Endodermal cell (in vitro differentiated cells): Measurements from ENCODE around the gene GLRX3. TPM values are rescaled to one million over a fixed set of nuclear protein-coding genes. Genes with fewer than 3 reads are reported as not detected.
A peak's percentile ranks its signal among the peaks of the same experiment; 100 is the strongest.

Experiments used
- DNase-seq: peaks from one replicate; pipeline ENCODE4 v3.0.0-alpha.2; 2017
- H3K27ac ChIP-seq: 2 replicates; pipeline ENCODE4 v1.5.1; 2013; ENCODE audit warnings: mild to moderate bottlenecking, low read depth, low read length, moderate library complexity
- H3K27me3 ChIP-seq: 2 replicates; pipeline ENCODE4 v1.6.1; 2013; ENCODE audit warnings: mild to moderate bottlenecking, low read length, moderate library complexity; ENCODE audit not compliant: insufficient read depth, control insufficient read depth, poor library complexity, severe bottlenecking
- H3K36me3 ChIP-seq: 2 replicates; pipeline ENCODE4 v1.7.0; 2013; ENCODE audit warnings: mild to moderate bottlenecking, low read length, moderate library complexity; ENCODE audit not compliant: control insufficient read depth, insufficient read depth
- H3K4me1 ChIP-seq: one replicate; pipeline ENCODE4 v1.7.0; 2013; ENCODE audit warnings: low read length; ENCODE audit not compliant: control insufficient read depth, insufficient read depth
- H3K4me3 ChIP-seq: 2 replicates; pipeline ENCODE4 v1.5.1; 2013; ENCODE audit warnings: mild to moderate bottlenecking, low read length, moderate library complexity
- H3K9ac ChIP-seq: 2 replicates; pipeline ENCODE4 v1.6.1; 2013; ENCODE audit warnings: mild to moderate bottlenecking, low read length, moderate library complexity; ENCODE audit not compliant: poor library complexity, severe bottlenecking; ENCODE audit errors: extremely low read depth
- H3K9me3 ChIP-seq: 2 replicates; pipeline ENCODE4 v1.6.1; 2013; ENCODE audit warnings: mild to moderate bottlenecking, low read length, moderate library complexity; ENCODE audit not compliant: control insufficient read depth
- H3K27ac Mint-ChIP-seq: 2 replicates; pipeline ENCODE4 v1.8.0; 2020; ENCODE audit warnings: mixed read lengths
- H3K27me3 Mint-ChIP-seq: 2 replicates; pipeline ENCODE4 v1.8.0; 2021; ENCODE audit warnings: mild to moderate bottlenecking, mixed read lengths; ENCODE audit not compliant: insufficient read depth
- H3K36me3 Mint-ChIP-seq: 2 replicates; pipeline ENCODE4 v1.8.0; 2020; ENCODE audit warnings: low read depth, mixed read lengths
- H3K4me1 Mint-ChIP-seq: 2 replicates; pipeline ENCODE4 v1.8.0; 2020; ENCODE audit warnings: mixed read lengths
- H3K4me3 Mint-ChIP-seq: 2 replicates; pipeline ENCODE4 v1.8.0; 2020; ENCODE audit warnings: mild to moderate bottlenecking, moderate library complexity, mixed read lengths
- H3K9me3 Mint-ChIP-seq: 2 replicates; pipeline ENCODE4 v1.8.0; 2020; ENCODE audit warnings: mild to moderate bottlenecking, mixed read lengths
- WGBS, 2 experiments: methylation state at CpG; one replicate each; pipeline versions ENCODE4 v1.1.5 to v1.1.7; 2013; ENCODE audit warnings: missing lambda C conversion rate in 2 of 2, mixed read lengths in 1 of 2; ENCODE audit not compliant: insufficient coverage in 1 of 2, insufficient read length in 1 of 2; 5-methylcytosine and 5-hydroxymethylcytosine counted together
- total RNA-seq, 2 donors: library from RNA; stranded (reverse); fragmentation: NEBNext Ultra II Directional in 1 of 2; extraction: Animal tissue kit (Norgen Biotek cat#: 25700) in 1 of 2; gene quantifications; 2 replicates in 1 of 2; 3 replicates in 1 of 2; pipeline ENCODE4 v1.2.1, GENCODE V29; 2021
- TF ChIP-seq, protein P1 (sequence below): fragments of 200-600 bp; sonication (generic); conservative IDR thresholded peaks from 2 replicates; pipeline ENCODE4 v1.5.0; 2021; ENCODE audit warnings: antibody characterized with exemption, mild to moderate bottlenecking

GLRX3 gene
- total RNA-seq, 2 donors from 2014 or later = 119 to 123 TPM

DNA sequence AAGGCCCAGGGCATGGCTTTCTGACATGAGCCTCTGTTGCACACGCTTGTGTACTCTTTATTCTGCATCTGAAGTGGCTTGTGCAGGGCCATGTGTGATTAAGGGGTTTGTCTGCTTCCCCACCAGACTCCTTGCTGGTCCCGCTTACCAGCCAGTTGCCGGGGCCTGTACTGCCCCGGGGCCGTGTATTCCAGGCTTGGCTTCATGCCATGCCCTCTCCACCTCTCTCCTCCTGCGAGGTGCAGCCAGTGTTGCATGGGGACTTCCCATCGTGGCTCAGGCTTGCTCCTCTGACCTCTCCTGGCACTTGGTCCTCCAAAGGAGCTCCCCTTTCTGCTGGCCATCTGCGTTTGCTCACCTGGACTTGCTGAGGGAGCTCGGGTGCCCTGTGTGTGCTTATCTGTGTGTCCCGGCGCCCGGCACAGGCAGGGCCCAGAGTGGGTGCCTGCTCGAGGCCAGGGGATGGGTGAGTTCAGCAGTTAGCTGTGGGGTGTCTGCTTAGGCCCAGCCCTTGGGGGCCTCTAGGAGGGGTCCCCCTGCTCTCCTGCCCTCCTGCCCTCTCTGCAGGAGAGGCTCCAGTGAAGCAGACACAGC is 14.6 kb upstream of the GLRX3 start:
- no peak for DNase-seq
- H3K27me3 Mint-ChIP-seq = peaks cover 10% of the 10 kb centered on the region
- Histone ChIP-seq H3K36me3 (no peaks in the 10 kb centered on the region), H3K4me1 (no peaks in the 10 kb centered on the region), H3K9ac (no peak overlapping the region), H3K27ac (no peak overlapping the region), H3K9me3 (peaks cover 14% of the 10 kb centered on the region), H3K4me3 (no peak overlapping the region), H3K27me3 (no peaks in the 10 kb centered on the region)
- peaks cover 6% of the 10 kb centered on the region for H3K36me3 Mint-ChIP-seq
- TF ChIP-seq, protein P1, sequence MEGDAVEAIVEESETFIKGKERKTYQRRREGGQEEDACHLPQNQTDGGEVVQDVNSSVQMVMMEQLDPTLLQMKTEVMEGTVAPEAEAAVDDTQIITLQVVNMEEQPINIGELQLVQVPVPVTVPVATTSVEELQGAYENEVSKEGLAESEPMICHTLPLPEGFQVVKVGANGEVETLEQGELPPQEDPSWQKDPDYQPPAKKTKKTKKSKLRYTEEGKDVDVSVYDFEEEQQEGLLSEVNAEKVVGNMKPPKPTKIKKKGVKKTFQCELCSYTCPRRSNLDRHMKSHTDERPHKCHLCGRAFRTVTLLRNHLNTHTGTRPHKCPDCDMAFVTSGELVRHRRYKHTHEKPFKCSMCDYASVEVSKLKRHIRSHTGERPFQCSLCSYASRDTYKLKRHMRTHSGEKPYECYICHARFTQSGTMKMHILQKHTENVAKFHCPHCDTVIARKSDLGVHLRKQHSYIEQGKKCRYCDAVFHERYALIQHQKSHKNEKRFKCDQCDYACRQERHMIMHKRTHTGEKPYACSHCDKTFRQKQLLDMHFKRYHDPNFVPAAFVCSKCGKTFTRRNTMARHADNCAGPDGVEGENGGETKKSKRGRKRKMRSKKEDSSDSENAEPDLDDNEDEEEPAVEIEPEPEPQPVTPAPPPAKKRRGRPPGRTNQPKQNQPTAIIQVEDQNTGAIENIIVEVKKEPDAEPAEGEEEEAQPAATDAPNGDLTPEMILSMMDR = no peak
- H3K4me1 Mint-ChIP-seq = no peaks in the 10 kb centered on the region
- WGBS, 2 experiments = 92 to 96% methylated on average over 5 to 13 of the region's 13 CpGs
- no peak overlapping the region for H3K27ac Mint-ChIP-seq
- peaks cover 26% of the 10 kb centered on the region for H3K9me3 Mint-ChIP-seq
- no peak overlapping the region for H3K4me3 Mint-ChIP-seq

DNA sequence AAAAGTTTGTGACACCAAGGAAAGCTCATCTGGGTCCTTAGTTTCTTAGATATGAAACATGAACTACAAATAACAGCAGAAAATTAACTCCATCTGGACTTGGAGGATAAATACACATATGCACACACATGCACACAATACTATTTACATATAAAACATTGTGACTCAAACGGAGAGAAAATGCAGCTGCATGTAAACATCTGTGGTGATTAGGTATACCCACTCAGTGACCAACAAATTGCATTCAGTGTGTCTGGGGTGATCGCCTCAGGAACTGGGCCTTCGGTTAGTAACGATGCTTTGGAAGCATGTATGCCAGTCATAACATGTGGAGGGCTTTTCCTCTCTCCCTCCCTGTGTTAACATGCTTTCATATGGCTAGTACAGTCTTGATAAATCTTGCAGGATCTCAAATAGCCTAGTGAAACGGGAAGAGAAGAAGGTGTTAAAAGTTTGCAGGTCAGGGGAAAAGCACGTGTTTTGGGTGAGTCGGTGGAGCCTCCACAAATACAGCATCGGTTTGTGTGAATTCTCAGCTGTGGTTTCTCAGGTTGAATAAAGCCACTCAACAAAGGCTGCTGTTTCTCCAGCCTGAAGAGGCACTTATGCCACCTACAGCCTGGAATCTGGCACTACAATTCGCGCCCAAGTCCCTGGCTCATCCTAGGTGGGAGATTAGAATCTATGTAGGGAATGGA is 8.7 kb upstream of the GLRX3 start:
- Mint-ChIP-seq H3K36me3 (no peaks in the 10 kb centered on the region), H3K4me3 (no peak overlapping the region), H3K4me1 (peaks cover 9% of the 10 kb centered on the region), H3K27ac (peak overlapping the region; percentile 11), H3K9me3 (no peaks in the 10 kb centered on the region), H3K27me3 (peaks cover 15% of the 10 kb centered on the region)
- DNase-seq = peak; percentile 91
- Histone ChIP-seq H3K27me3 (no peaks in the 10 kb centered on the region), H3K9ac (no peak overlapping the region), H3K27ac (no peak overlapping the region), H3K4me1 (no peaks in the 10 kb centered on the region), H3K36me3 (no peaks in the 10 kb centered on the region), H3K4me3 (no peak overlapping the region), H3K9me3 (no peaks in the 10 kb centered on the region)
- TF ChIP-seq, protein P1 = peak; percentile 88
- WGBS, 2 experiments = 39 to 75% methylated on average over 4 to 10 of the region's 10 CpGs

DNA sequence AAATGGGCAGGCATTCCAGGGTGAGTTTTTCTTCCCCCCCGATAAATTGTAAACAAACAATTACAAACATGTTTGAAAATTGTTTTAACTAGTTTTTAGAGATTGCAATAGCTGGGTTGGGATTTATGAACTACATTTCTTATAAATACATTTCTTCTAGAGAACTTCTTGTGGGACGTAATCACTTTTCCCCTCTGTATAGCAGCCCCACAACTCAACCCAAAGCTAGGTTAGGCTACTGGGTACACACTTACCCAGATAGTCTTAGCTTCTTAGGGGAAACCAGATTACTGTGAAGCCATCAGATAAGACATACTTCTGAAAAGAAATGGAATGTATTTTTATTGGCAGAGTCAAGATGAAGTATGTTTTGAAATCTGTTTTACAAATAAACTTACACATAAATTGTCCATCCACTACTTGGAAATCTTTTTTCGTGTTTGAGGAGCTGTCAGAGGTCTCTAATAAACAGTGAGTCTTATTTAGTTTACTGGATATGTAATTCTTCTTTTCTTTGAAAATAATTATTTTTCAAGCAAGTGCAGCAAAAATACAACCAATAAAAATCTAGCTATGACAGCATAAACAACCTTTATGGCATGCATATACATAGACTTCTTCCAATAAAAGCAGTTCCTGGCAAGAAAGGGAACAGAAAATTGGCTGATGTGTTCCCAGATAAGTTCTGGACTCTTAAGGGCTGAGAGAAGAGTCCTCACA is 8.0 kb upstream of the GLRX3 start:
- H3K36me3 ChIP-seq = no peaks in the 10 kb centered on the region
- TF ChIP-seq, protein P1 = no peak
- no peak overlapping the region for H3K27ac ChIP-seq
- no peak for DNase-seq
- peaks cover 9% of the 10 kb centered on the region for H3K4me1 Mint-ChIP-seq
- no peaks in the 10 kb centered on the region for H3K4me1 ChIP-seq
- H3K9me3 Mint-ChIP-seq = no peaks in the 10 kb centered on the region
- WGBS, 2 experiments = 100% methylated on average over 1 of the region's 3 CpGs; no CpG with 5 or more reads in 1 of the 2 experiments
- H3K27me3 Mint-ChIP-seq = peaks cover 15% of the 10 kb centered on the region
- H3K4me3 ChIP-seq = no peak overlapping the region
- H3K36me3 Mint-ChIP-seq = no peaks in the 10 kb centered on the region
- H3K27ac Mint-ChIP-seq = no peak overlapping the region
- no peaks in the 10 kb centered on the region for H3K9me3 ChIP-seq
- no peak overlapping the region for H3K9ac ChIP-seq
- no peaks in the 10 kb centered on the region for H3K27me3 ChIP-seq
- H3K4me3 Mint-ChIP-seq = no peak overlapping the region
